HepG2 (cell line): ENCODE data around the gene CAMK1. TPM values are rescaled to one million over a fixed set of nuclear protein-coding genes. Genes with fewer than 3 reads are reported as not detected.

ENCODE experiments used
- BRF2 ChIP-seq: sonication (generic); formaldehyde crosslinking; IDR thresholded peaks from 2 replicates; pipeline ENCODE4 v1.8.1; 2022; ENCODE audit warnings: mild to moderate bottlenecking, missing genetic modification reagents
- CBFB ChIP-seq: sonication (generic); formaldehyde crosslinking; IDR thresholded peaks from 2 replicates; pipeline ENCODE4 v1.4.0; 2020; ENCODE audit warnings: missing genetic modification reagents
- CERS6 ChIP-seq: sonication (generic); formaldehyde crosslinking; IDR thresholded peaks from 2 replicates; pipeline ENCODE4 v1.5.0; 2020; ENCODE audit warnings: missing genetic modification reagents
- DZIP1 ChIP-seq: sonication (generic); formaldehyde crosslinking; IDR thresholded peaks from 2 replicates; pipeline ENCODE4 v1.5.0; 2020; ENCODE audit warnings: mild to moderate bottlenecking, missing genetic modification reagents
- EZH2 ChIP-seq: conservative IDR thresholded peaks from 2 replicates; pipeline ENCODE4 v1.6.1; 2012; ENCODE audit warnings: mild to moderate bottlenecking, low read depth, low read length, moderate library complexity
- HES4 ChIP-seq: sonication (generic); formaldehyde crosslinking; IDR thresholded peaks from 2 replicates; pipeline ENCODE4 v1.9.0; 2021; ENCODE audit warnings: mild to moderate bottlenecking, missing genetic modification reagents, borderline replicate concordance
- HNRNPK ChIP-seq: fragments of 200-400 bp; formaldehyde crosslinking; IDR thresholded peaks from 2 replicates; pipeline ENCODE4 v1.6.1; 2018; ENCODE audit warnings: low read length, low read depth, moderate library complexity, mild to moderate bottlenecking; ENCODE audit not compliant: poor library complexity, severe bottlenecking
- IKZF4 ChIP-seq: sonication (generic); formaldehyde crosslinking; IDR thresholded peaks from 2 replicates; pipeline ENCODE4 v1.5.1; 2020; ENCODE audit warnings: borderline replicate concordance, mild to moderate bottlenecking, low read depth, missing genetic modification reagents; ENCODE audit errors: not compliant biosample characterization
- U2AF2 ChIP-seq: fragments of 200-400 bp; formaldehyde crosslinking; IDR thresholded peaks from 2 replicates; pipeline ENCODE4 v1.6.1; 2017; ENCODE audit warnings: low read depth, mild to moderate bottlenecking, low read length
- ZHX1 ChIP-seq: sonication (generic); formaldehyde crosslinking; IDR thresholded peaks from 2 replicates; pipeline ENCODE4 v1.8.1; 2022; ENCODE audit warnings: low read depth, mild to moderate bottlenecking, missing genetic modification reagents
- ZNF24 ChIP-seq: fragments of 450-650 bp; IDR thresholded peaks from 2 replicates; pipeline ENCODE4 v1.6.1; 2017; ENCODE audit warnings: antibody characterized with exemption, mild to moderate bottlenecking
- ZNF253 ChIP-seq: sonication (generic); formaldehyde crosslinking; IDR thresholded peaks from 2 replicates; pipeline ENCODE4 v1.8.0; 2022; ENCODE audit warnings: mild to moderate bottlenecking, missing genetic modification reagents, borderline replicate concordance
- polyA plus RNA-seq, 8 experiments: library from polyadenylated mRNA; depleted of rRNA in 3 of 8; stranded (reverse) in 7 of 8; unstranded in 1 of 8; fragments of >200 nt; fragmentation: Illumina TruSeq in 4 of 8; extraction: Trizol in 4 of 8; gene quantifications; 2 replicates each; pipeline versions ENCODE4 v1.2.1 to v1.2.3, GENCODE V29; 2011 to 2016; ENCODE audit warnings: low read depth in 4 of 8, missing spikeins in 1 of 8, mixed read lengths in 1 of 8; ENCODE audit not compliant: insufficient read depth in 1 of 8
- total RNA-seq, 5 experiments: library from RNA; depleted of rRNA; stranded (reverse); fragments of >200 nt; fragmentation: Illumina TruSeq; extraction: Trizol; gene quantifications; 2 replicates each; pipeline ENCODE4 v1.2.3, GENCODE V29; 2016; ENCODE audit warnings: low read depth in 1 of 5
- TF ChIP-seq, protein P1 (sequence below): sonication (generic); formaldehyde crosslinking; IDR thresholded peaks from 2 replicates; pipeline ENCODE4 v1.4.0; 2020; ENCODE audit warnings: missing genetic modification reagents, mild to moderate bottlenecking, borderline replicate concordance
- TF ChIP-seq, protein P2 (sequence below): IDR thresholded peaks from 2 replicates; pipeline ENCODE4 v1.6.1; 2016; ENCODE audit warnings: mild to moderate bottlenecking

CAMK1 gene
- total and polyA plus RNA-seq, 2 of the 13 experiments (the other 11 are each of a cell fraction or from before 2014, with no cell fraction given) = 26.4 to 53.3 TPM

DNA sequence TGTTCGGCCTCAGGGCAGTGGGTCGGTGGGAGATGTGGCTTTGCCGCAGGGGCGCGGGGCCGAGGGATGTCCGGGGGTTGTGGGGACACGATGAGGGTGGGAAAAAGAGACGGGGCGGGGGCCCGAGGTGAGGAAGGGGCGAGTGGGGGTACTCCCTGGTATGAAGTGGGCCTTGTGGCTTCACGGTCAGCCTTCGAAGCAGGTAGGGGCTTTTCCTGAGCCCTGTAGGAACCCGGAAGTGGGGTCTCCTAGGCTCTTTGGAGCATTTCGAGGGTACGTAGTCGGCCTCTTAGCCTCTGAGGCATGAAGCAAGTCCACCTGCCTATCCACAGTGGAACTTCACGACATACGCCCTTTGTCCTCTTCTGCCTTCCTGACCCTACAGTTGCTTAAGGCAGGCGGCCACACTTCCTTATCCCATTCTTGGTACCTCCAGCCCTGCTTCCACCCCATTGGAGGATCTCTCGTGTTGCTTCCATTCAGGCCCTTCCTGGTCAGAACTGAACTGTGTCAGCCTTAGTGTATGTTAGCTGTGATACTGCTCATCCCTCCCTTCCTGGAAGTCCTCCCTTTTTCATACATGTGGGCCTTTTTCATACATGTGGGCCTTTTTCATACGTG, 23.5 kb upstream of the CAMK1 start (continued):
- no peak for TF ChIP-seq IKZF4 (CRISPR knock-in tag)
- TF ChIP-seq HES4 = no peak
- 0 out of 2 replicates have a peak, but pooled peaks have one; percentile 42 for TF ChIP-seq BRF2
- TF ChIP-seq ZHX1 (CRISPR knock-in tag) = no peak
- TF ChIP-seq CBFB = 0 out of 2 replicates have a peak, but pooled peaks have one; percentile 14
- peak; percentile 61 for TF ChIP-seq HNRNPK
- TF ChIP-seq EZH2 = no peak
- TF ChIP-seq U2AF2 = no peak
- TF ChIP-seq ZNF24 = no peak
- no peak for TF ChIP-seq CERS6 (CRISPR knock-in tag)
- TF ChIP-seq, protein P1, sequence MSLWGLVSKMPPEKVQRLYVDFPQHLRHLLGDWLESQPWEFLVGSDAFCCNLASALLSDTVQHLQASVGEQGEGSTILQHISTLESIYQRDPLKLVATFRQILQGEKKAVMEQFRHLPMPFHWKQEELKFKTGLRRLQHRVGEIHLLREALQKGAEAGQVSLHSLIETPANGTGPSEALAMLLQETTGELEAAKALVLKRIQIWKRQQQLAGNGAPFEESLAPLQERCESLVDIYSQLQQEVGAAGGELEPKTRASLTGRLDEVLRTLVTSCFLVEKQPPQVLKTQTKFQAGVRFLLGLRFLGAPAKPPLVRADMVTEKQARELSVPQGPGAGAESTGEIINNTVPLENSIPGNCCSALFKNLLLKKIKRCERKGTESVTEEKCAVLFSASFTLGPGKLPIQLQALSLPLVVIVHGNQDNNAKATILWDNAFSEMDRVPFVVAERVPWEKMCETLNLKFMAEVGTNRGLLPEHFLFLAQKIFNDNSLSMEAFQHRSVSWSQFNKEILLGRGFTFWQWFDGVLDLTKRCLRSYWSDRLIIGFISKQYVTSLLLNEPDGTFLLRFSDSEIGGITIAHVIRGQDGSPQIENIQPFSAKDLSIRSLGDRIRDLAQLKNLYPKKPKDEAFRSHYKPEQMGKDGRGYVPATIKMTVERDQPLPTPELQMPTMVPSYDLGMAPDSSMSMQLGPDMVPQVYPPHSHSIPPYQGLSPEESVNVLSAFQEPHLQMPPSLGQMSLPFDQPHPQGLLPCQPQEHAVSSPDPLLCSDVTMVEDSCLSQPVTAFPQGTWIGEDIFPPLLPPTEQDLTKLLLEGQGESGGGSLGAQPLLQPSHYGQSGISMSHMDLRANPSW (CRISPR knock-in tag) = no peak
- TF ChIP-seq, protein P2, sequence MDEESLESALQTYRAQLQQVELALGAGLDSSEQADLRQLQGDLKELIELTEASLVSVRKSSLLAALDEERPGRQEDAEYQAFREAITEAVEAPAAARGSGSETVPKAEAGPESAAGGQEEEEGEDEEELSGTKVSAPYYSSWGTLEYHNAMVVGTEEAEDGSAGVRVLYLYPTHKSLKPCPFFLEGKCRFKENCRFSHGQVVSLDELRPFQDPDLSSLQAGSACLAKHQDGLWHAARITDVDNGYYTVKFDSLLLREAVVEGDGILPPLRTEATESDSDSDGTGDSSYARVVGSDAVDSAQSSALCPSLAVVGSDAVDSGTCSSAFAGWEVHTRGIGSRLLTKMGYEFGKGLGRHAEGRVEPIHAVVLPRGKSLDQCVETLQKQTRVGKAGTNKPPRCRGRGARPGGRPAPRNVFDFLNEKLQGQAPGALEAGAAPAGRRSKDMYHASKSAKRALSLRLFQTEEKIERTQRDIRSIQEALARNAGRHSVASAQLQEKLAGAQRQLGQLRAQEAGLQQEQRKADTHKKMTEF (CRISPR knock-in tag) = no peak
- peak; percentile 44; the same call in 1 of the 2 replicates for TF ChIP-seq ZNF253 (CRISPR knock-in tag)
- 0 out of 2 replicates have a peak, but pooled peaks have one; percentile 64 for TF ChIP-seq DZIP1 (CRISPR knock-in tag)
